ENCODE measurements around the gene MAP4. TPM values are rescaled to one million over a fixed set of nuclear protein-coding genes. Genes with fewer than 3 reads are reported as not detected.

The MAP4 gene
- total and polyA plus RNA-seq, 2 of the 13 experiments (the other 11 are each of a cell fraction or from before 2014, with no cell fraction given), result 33.1 to 38.7 TPM

GRCh38 chr3:47803480-47804025 is 212.7 kb downstream of the MAP4 start (continued):
- TF ChIP-seq ZC3H13 (CRISPR knock-in tag; IDR thresholded peaks at IDR 0.05) (no peak), MAFK (conservative IDR thresholded peaks at IDR 0.05 in 1 of 2, IDR thresholded peaks at IDR 0.05 in 1 of 2; ENCODE audit: low read length in 2 of 2) (no peak), MXD4 (CRISPR knock-in tag; IDR thresholded peaks at IDR 0.05) (no peak), PREB (CRISPR knock-in tag; IDR thresholded peaks at IDR 0.05) (no peak), ZNF792 (CRISPR knock-in tag; IDR thresholded peaks at IDR 0.05) (no peak), NFIC (IDR thresholded peaks at IDR 0.05; ENCODE audit: low read length) (no peak), PCBP2 (optimal IDR thresholded peaks at IDR 0.05; ENCODE audit: low read depth, low read length, poor library complexity, severe bottlenecking) (no peak), TSC22D2 (CRISPR knock-in tag; IDR thresholded peaks at IDR 0.05; ENCODE audit: borderline replicate concordance) (no peak), RFX3 (CRISPR knock-in tag; IDR thresholded peaks at IDR 0.05) (no peak), ZNF7 (CRISPR knock-in tag; IDR thresholded peaks at IDR 0.05) (no peak), XBP1 (CRISPR knock-in tag; IDR thresholded peaks at IDR 0.05) (no peak), ZNF619 (CRISPR knock-in tag; IDR thresholded peaks at IDR 0.05) (no peak), POLR2AphosphoS5 (IDR thresholded peaks at IDR 0.05; ENCODE audit: low read depth, low read length) (no peak), DR1 (CRISPR knock-in tag; IDR thresholded peaks at IDR 0.05) (no peak), NFATC3 (CRISPR knock-in tag; IDR thresholded peaks at IDR 0.05) (no peak), SRSF4 (IDR thresholded peaks at IDR 0.05; ENCODE audit: low read depth, low read length, poor library complexity, severe bottlenecking) (no peak), ZKSCAN5 (CRISPR knock-in tag; IDR thresholded peaks at IDR 0.05) (no peak), SETDB1 (CRISPR knock-in tag; IDR thresholded peaks at IDR 0.05; ENCODE audit: borderline replicate concordance) (no peak), ZNF577 (CRISPR knock-in tag; IDR thresholded peaks at IDR 0.05; ENCODE audit: borderline replicate concordance, low read depth) (no peak), ZNF878 (CRISPR knock-in tag; IDR thresholded peaks at IDR 0.05) (no peak), USF2 (IDR thresholded peaks at IDR 0.05; ENCODE audit: low read depth, low read length) (no peak), USF2 (CRISPR knock-in tag; IDR thresholded peaks at IDR 0.05; ENCODE audit: borderline replicate concordance) (0 out of 2 replicates have a peak, but pooled peaks have one; percentile 6), MYNN (CRISPR knock-in tag; IDR thresholded peaks at IDR 0.05; ENCODE audit: low read depth) (no peak), PTBP1 (IDR thresholded peaks at IDR 0.05; ENCODE audit: low read depth, low read length, poor library complexity, severe bottlenecking) (no peak), ZNF512 (CRISPR knock-in tag; IDR thresholded peaks at IDR 0.05) (no peak), ZSCAN5A (CRISPR knock-in tag; IDR thresholded peaks at IDR 0.05; ENCODE audit: borderline replicate concordance) (no peak)
